Measurements from ENCODE around the gene LITAF.

GRCh38 chr16:11627822-11628457 lies 41.2 kb upstream of the LITAF start:
- TF ChIP-seq CTCF (conservative IDR thresholded peaks at IDR 0.05; ENCODE audit: low read length): no peak
- no peak for TF ChIP-seq EZH2phosphoT487 (IDR thresholded peaks at IDR 0.05; ENCODE audit: borderline replicate concordance, low read depth, low read length)
